ENCODE measurements around the gene NAA25. TPM values are rescaled to one million over a fixed set of nuclear protein-coding genes. Genes with fewer than 3 reads are reported as not detected.

The NAA25 gene
- total and polyA plus RNA-seq, 9 of the 15 experiments (the other 6 are each of a cell fraction or from before 2014, with no cell fraction given), result 26.6 to 59.6 (median 48.9) TPM

DNA sequence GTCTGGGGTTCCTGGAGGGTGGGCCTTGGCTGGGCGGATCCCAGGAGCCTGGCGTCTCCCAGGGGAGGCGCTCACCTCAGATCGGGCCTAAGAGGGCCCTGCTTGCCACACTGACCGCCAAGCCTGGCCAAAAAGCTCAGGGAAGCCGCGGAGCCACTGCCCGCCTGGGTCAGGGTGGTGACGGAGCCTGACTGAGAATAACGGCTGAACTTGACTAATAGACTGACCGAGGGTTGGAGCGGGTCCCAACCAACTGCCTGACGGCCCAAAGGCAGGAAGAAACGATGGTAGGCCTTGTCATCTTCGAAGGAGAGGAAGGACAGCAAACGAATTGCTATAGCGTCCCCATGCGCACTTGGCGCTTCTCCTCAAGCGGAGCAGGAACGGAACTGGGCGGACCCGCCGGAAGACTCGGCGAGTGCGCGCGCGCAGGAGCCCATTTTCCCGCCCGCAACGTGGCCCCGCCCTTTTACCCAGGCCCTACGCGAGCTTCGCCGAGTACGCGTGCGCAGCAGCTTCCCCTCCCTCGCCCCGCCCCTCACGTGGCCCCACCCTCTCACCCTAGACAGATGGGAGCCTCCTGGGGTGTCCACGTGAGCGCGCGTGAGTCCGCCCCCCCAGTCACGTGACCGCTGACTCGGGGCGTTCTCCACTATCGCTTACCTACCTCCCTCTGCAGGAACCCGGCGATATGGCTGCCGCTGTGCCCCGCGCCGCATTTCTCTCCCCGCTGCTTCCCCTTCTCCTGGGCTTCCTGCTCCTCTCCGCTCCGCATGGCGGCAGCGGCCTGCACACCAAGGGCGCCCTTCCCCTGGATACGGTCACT is 95.6 kb downstream of the NAA25 start, which contains the start of the genes ERP29 and TMEM116 (continued):
- TF ChIP-seq NFRKB (IDR thresholded peaks at IDR 0.05; ENCODE audit: low read depth) (peak; percentile 85), ZNF143 (CRISPR knock-in tag; IDR thresholded peaks at IDR 0.05) (peak; percentile 50; the same call in 1 of the 2 replicates), DNMT1 (IDR thresholded peaks at IDR 0.05) (no peak), BACH1 (tag; IDR thresholded peaks at IDR 0.05) (no peak), SRSF9 (IDR thresholded peaks at IDR 0.05; ENCODE audit: borderline replicate concordance, low read depth, low read length) (no peak), DDX20 (tag; IDR thresholded peaks at IDR 0.05; ENCODE audit: low read depth) (no peak), SMARCE1 (IDR thresholded peaks at IDR 0.05) (no peak), IFI16 (CRISPR knock-in tag; IDR thresholded peaks at IDR 0.05) (no peak), RBM22 (IDR thresholded peaks at IDR 0.05; ENCODE audit: low read depth, low read length, poor library complexity, severe bottlenecking) (no peak), ESRRB (CRISPR knock-in tag; IDR thresholded peaks at IDR 0.05; ENCODE audit: borderline replicate concordance) (no peak), ZNF830 (CRISPR knock-in tag; IDR thresholded peaks at IDR 0.05) (peak; percentile 91), ETV1 (tag; conservative IDR thresholded peaks at IDR 0.05; ENCODE audit: low read depth) (peak; percentile 78), TCFL5 (CRISPR knock-in tag; conservative IDR thresholded peaks at IDR 0.05) (0 out of 2 replicates have a peak, but pooled peaks have one; percentile 40), ZSCAN29 (IDR thresholded peaks at IDR 0.05) (no peak), ZNF184 (CRISPR knock-in tag; IDR thresholded peaks at IDR 0.05) (no peak), RFX1 (IDR thresholded peaks at IDR 0.05) (no peak), CREM (IDR thresholded peaks at IDR 0.05; ENCODE audit: low read depth) (peak; percentile 77), NFIC (IDR thresholded peaks at IDR 0.05) (peak; percentile 52; the same call in 1 of the 2 replicates), E2F3 (CRISPR knock-in tag; IDR thresholded peaks at IDR 0.05) (peak; percentile 95), PPARD (CRISPR knock-in tag; IDR thresholded peaks at IDR 0.05) (no peak), ELF1 (tag; IDR thresholded peaks at IDR 0.05) (peak; percentile 79)
- TF ChIP-seq, protein P1, sequence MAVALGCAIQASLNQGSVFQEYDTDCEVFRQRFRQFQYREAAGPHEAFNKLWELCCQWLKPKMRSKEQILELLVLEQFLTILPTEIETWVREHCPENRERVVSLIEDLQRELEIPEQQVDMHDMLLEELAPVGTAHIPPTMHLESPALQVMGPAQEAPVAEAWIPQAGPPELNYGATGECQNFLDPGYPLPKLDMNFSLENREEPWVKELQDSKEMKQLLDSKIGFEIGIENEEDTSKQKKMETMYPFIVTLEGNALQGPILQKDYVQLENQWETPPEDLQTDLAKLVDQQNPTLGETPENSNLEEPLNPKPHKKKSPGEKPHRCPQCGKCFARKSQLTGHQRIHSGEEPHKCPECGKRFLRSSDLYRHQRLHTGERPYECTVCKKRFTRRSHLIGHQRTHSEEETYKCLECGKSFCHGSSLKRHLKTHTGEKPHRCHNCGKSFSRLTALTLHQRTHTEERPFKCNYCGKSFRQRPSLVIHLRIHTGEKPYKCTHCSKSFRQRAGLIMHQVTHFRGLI (CRISPR knock-in tag; IDR thresholded peaks at IDR 0.05), result no peak
- TF ChIP-seq, protein P2, sequence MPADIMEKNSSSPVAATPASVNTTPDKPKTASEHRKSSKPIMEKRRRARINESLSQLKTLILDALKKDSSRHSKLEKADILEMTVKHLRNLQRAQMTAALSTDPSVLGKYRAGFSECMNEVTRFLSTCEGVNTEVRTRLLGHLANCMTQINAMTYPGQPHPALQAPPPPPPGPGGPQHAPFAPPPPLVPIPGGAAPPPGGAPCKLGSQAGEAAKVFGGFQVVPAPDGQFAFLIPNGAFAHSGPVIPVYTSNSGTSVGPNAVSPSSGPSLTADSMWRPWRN (IDR thresholded peaks at IDR 0.05; ENCODE audit: low read depth), result peak; percentile 77
- TF ChIP-seq, protein P3, sequence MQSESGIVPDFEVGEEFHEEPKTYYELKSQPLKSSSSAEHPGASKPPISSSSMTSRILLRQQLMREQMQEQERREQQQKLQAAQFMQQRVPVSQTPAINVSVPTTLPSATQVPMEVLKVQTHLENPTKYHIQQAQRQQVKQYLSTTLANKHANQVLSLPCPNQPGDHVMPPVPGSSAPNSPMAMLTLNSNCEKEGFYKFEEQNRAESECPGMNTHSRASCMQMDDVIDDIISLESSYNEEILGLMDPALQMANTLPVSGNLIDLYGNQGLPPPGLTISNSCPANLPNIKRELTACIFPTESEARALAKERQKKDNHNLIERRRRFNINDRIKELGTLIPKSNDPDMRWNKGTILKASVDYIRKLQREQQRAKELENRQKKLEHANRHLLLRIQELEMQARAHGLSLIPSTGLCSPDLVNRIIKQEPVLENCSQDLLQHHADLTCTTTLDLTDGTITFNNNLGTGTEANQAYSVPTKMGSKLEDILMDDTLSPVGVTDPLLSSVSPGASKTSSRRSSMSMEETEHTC (IDR thresholded peaks at IDR 0.05), result peak; percentile 96
- TF ChIP-seq, protein P4, sequence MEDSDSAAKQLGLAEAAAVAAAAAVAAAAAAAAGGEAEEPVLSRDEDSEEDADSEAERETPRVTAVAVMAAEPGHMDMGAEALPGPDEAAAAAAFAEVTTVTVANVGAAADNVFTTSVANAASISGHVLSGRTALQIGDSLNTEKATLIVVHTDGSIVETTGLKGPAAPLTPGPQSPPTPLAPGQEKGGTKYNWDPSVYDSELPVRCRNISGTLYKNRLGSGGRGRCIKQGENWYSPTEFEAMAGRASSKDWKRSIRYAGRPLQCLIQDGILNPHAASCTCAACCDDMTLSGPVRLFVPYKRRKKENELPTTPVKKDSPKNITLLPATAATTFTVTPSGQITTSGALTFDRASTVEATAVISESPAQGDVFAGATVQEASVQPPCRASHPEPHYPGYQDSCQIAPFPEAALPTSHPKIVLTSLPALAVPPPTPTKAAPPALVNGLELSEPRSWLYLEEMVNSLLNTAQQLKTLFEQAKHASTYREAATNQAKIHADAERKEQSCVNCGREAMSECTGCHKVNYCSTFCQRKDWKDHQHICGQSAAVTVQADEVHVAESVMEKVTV (CRISPR knock-in tag; IDR thresholded peaks at IDR 0.05), result no peak; the same call in 1 of the 2 replicates
